Uterus (tissue), 2 donors: ENCODE results near the gene CD300H.
"Not testable (repeated sequence)": the region's sequence is repeated elsewhere in the genome, so short reads cannot be mapped to it uniquely, and the experiment has no call there.

Experiments used
- POLR2A ChIP-seq, 2 donors: fragments of 450-650 bp; IDR thresholded peaks; one replicate each; pipeline ENCODE4 v1.6.1; 2016; ENCODE audit warnings: antibody characterized with exemption in 2 of 2, mild to moderate bottlenecking in 1 of 2, moderate library complexity in 1 of 2
- TF ChIP-seq, protein P1 (sequence below), 4 experiments: fragments of 200-600 bp in 2 of 4; fragments of 450-650 bp in 2 of 4; sonication (generic) in 2 of 4; IDR thresholded peaks; one replicate each; pipeline ENCODE4 v1.5.1; 2016 to 2019; ENCODE audit warnings: antibody characterized with exemption in 4 of 4, mild to moderate bottlenecking in 2 of 4, moderate library complexity in 1 of 4

- TF ChIP-seq, protein P1, sequence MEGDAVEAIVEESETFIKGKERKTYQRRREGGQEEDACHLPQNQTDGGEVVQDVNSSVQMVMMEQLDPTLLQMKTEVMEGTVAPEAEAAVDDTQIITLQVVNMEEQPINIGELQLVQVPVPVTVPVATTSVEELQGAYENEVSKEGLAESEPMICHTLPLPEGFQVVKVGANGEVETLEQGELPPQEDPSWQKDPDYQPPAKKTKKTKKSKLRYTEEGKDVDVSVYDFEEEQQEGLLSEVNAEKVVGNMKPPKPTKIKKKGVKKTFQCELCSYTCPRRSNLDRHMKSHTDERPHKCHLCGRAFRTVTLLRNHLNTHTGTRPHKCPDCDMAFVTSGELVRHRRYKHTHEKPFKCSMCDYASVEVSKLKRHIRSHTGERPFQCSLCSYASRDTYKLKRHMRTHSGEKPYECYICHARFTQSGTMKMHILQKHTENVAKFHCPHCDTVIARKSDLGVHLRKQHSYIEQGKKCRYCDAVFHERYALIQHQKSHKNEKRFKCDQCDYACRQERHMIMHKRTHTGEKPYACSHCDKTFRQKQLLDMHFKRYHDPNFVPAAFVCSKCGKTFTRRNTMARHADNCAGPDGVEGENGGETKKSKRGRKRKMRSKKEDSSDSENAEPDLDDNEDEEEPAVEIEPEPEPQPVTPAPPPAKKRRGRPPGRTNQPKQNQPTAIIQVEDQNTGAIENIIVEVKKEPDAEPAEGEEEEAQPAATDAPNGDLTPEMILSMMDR (IDR thresholded peaks at IDR 0.05) = not testable (repeated sequence)
- not testable (repeated sequence) for TF ChIP-seq POLR2A (IDR thresholded peaks at IDR 0.05)
Measured at GRCh38 chr17:74573635-74574034, 6.3 kb upstream of the CD300H start.
